ENCODE results near the gene PARVB. TPM values are rescaled to one million over a fixed set of nuclear protein-coding genes. Genes with fewer than 3 reads are reported as not detected.

The PARVB gene
- total RNA-seq, 1 donor from 2014 or later: 22.1 TPM

GRCh38 chr22:44003405-44004103 lies 20.5 kb upstream of the PARVB start:
- H3K27me3 Mint-ChIP-seq (ENCODE audit: low read depth): no peaks in the 10 kb centered on the region

DNA sequence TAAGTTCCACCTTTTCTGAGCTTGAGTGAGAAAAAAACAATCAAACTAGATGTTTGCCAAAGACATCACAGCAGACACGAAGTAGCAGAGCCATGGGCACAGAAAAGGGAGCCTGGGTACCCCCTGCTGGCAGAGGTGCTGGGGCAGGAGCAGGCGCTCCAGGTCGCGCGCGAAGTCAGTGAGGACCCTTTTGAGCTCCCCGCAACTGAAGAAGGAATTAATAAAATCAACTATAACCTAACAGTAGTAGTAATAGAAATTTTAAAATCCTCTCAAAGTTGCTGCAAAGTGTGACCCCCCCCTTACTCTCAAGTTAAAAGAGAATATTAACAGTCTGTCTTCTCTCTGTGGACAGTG lies 20.0 kb upstream of the PARVB start:
- peaks cover 22% of the 10 kb centered on the region for H3K4me1 Mint-ChIP-seq
- peaks cover 19% of the 10 kb centered on the region for H3K36me3 Mint-ChIP-seq
- peaks cover 7% of the 10 kb centered on the region for H3K9me3 Mint-ChIP-seq
- H3K27me3 Mint-ChIP-seq (ENCODE audit: low read depth): no peaks in the 10 kb centered on the region
- H3K4me3 Mint-ChIP-seq: no peak overlapping the region
- TF ChIP-seq, protein P1, sequence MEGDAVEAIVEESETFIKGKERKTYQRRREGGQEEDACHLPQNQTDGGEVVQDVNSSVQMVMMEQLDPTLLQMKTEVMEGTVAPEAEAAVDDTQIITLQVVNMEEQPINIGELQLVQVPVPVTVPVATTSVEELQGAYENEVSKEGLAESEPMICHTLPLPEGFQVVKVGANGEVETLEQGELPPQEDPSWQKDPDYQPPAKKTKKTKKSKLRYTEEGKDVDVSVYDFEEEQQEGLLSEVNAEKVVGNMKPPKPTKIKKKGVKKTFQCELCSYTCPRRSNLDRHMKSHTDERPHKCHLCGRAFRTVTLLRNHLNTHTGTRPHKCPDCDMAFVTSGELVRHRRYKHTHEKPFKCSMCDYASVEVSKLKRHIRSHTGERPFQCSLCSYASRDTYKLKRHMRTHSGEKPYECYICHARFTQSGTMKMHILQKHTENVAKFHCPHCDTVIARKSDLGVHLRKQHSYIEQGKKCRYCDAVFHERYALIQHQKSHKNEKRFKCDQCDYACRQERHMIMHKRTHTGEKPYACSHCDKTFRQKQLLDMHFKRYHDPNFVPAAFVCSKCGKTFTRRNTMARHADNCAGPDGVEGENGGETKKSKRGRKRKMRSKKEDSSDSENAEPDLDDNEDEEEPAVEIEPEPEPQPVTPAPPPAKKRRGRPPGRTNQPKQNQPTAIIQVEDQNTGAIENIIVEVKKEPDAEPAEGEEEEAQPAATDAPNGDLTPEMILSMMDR (IDR thresholded peaks at IDR 0.05; ENCODE audit: unreplicated experiment): no peak
- no peak for DNase-seq (ENCODE audit: low spot score in 2 of 2, unreplicated experiment in 2 of 2)
- H3K27ac Mint-ChIP-seq: no peak overlapping the region

More at GRCh38 chr22:44003405-44004103, 20.5 kb upstream of the PARVB start:
- H3K27ac Mint-ChIP-seq: no peak overlapping the region
- H3K4me3 Mint-ChIP-seq: no peak overlapping the region
- H3K9me3 Mint-ChIP-seq: peaks cover 7% of the 10 kb centered on the region
- DNase-seq (ENCODE audit: low spot score in 2 of 2, unreplicated experiment in 2 of 2): no peak
- H3K4me1 Mint-ChIP-seq: peaks cover 22% of the 10 kb centered on the region
- TF ChIP-seq, protein P1 (IDR thresholded peaks at IDR 0.05; ENCODE audit: unreplicated experiment): no peak
- peaks cover 23% of the 10 kb centered on the region for H3K36me3 Mint-ChIP-seq

GRCh38 chr22:44005524-44005923 lies 18.6 kb upstream of the PARVB start:
- H3K9me3 Mint-ChIP-seq: peaks cover 7% of the 10 kb centered on the region
- peaks cover 17% of the 10 kb centered on the region for H3K36me3 Mint-ChIP-seq
- peaks cover 22% of the 10 kb centered on the region for H3K4me1 Mint-ChIP-seq
- TF ChIP-seq, protein P1 (IDR thresholded peaks at IDR 0.05; ENCODE audit: unreplicated experiment): no peak
- DNase-seq (ENCODE audit: low spot score in 2 of 2, unreplicated experiment in 2 of 2): no peak
- no peaks in the 10 kb centered on the region for H3K27me3 Mint-ChIP-seq (ENCODE audit: low read depth)
- no peak overlapping the region for H3K4me3 Mint-ChIP-seq
- no peak overlapping the region for H3K27ac Mint-ChIP-seq

DNA sequence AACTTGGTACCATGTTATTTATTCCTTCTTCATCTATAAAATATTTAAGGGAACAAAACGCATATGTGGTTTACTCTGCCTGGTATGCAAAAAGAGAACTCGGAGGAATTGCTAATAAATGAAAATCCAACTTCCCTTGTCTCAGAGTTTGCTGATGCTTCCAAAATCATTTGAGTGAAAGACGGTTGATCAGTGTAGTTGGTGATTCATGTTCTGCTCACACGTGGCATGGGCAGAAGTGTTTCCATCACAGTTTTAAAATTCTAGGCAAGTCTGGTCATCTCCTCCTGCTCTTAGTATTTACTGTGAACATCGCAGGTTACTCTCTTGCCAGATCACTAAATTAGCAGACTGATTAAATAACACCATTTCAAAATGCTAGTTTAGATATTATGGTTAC lies 11.9 kb upstream of the PARVB start:
- Mint-ChIP-seq H3K27ac (no peak overlapping the region), H3K27me3 (ENCODE audit: low read depth) (no peaks in the 10 kb centered on the region), H3K4me1 (peaks cover 3% of the 10 kb centered on the region), H3K36me3 (peaks cover 2% of the 10 kb centered on the region), H3K4me3 (no peak overlapping the region), H3K9me3 (no peaks in the 10 kb centered on the region)
- TF ChIP-seq, protein P1 (IDR thresholded peaks at IDR 0.05; ENCODE audit: unreplicated experiment): no peak
- DNase-seq (ENCODE audit: low spot score in 2 of 2, unreplicated experiment in 2 of 2): no peak

DNA sequence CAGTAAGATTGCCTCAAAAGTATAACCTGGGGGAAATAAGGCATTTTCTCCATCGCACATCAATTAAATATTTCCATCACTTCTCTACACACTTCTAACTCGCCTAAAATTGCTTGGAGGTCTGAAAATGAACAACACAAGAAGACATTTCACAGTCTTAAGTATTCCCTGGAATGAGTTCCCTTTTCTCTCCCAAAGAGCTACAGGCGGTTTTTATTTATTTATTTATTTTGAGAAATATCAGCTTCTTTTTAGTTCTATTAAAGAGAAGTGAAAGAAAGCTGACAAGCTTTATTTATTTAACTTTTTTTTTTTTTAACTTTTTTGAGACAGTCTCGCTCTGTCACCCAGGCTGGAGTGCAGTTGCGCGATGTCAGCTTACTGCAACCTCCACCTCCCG lies 11.5 kb upstream of the PARVB start:
- no peaks in the 10 kb centered on the region for H3K27me3 Mint-ChIP-seq (ENCODE audit: low read depth)
- TF ChIP-seq, protein P1 (IDR thresholded peaks at IDR 0.05; ENCODE audit: unreplicated experiment): no peak
- no peak for DNase-seq (ENCODE audit: low spot score in 2 of 2, unreplicated experiment in 2 of 2)
- peaks cover 2% of the 10 kb centered on the region for H3K36me3 Mint-ChIP-seq
- H3K27ac Mint-ChIP-seq: no peak overlapping the region
- peaks cover 3% of the 10 kb centered on the region for H3K4me1 Mint-ChIP-seq
- no peaks in the 10 kb centered on the region for H3K9me3 Mint-ChIP-seq
- no peak overlapping the region for H3K4me3 Mint-ChIP-seq
